NCI-H187 (cell line): ENCODE measurements around the gene TRIM54.

Experiments
- DNase-seq, 2 experiments: peaks; one replicate each; lab custom pipeline; 2025; lab: John Stamatoyannopoulos, UW

Gene TRIM54

GRCh38 chr2:27356382-27357181 is 74.4 kb downstream of the TRIM54 start, which contains the start of gene GTF3C2:
TSS of gene GTF3C2 (minus strand) at chr2:27356764. CDS start at chr2:27343554, 13,210 bp downstream.
- DNase-seq, result peak; percentile 94 to 96
